KMS-11 (cell line): Measurements from ENCODE around the gene RP9.

Source experiments
- H2AFZ ChIP-seq: fragments of 200-600 bp; sonication (generic); 2 replicates; pipeline ENCODE4 v1.6.1; 2016; ENCODE audit warnings: antibody characterized with exemption, mixed run types, low read depth
- H3K27ac ChIP-seq: fragments of 200-600 bp; sonication (generic); 2 replicates; pipeline ENCODE4 v1.6.1; 2016; ENCODE audit warnings: mild to moderate bottlenecking, mixed run types
- H3K27me3 ChIP-seq: fragments of 200-600 bp; sonication (generic); 2 replicates; pipeline ENCODE4 v1.6.1; 2017; ENCODE audit warnings: mild to moderate bottlenecking, low read depth, mixed run types, moderate library complexity; ENCODE audit not compliant: insufficient read depth
- H3K36me3 ChIP-seq: fragments of 200-600 bp; sonication (generic); 2 replicates; pipeline ENCODE4 v1.6.1; 2017; ENCODE audit warnings: mild to moderate bottlenecking, mixed run types; ENCODE audit not compliant: insufficient read depth
- H3K4me1 ChIP-seq: fragments of 200-600 bp; sonication (generic); 2 replicates; pipeline ENCODE4 v1.6.1; 2016; ENCODE audit warnings: mild to moderate bottlenecking, low read depth, mixed run types; ENCODE audit not compliant: poor library complexity, severe bottlenecking
- H3K4me2 ChIP-seq: fragments of 200-600 bp; sonication (generic); 2 replicates; pipeline ENCODE4 v1.7.0; 2016; ENCODE audit warnings: mild to moderate bottlenecking, mixed run types
- H3K4me3 ChIP-seq: fragments of 200-600 bp; sonication (generic); IDR thresholded peaks from 2 replicates; pipeline ENCODE4 v1.6.1; 2017; ENCODE audit warnings: low read depth, low read length, mixed read lengths; ENCODE audit not compliant: insufficient read depth
- H3K79me2 ChIP-seq: fragments of 200-600 bp; sonication (generic); 2 replicates; pipeline ENCODE4 v1.6.1; 2016; ENCODE audit warnings: low read depth, mixed run types; ENCODE audit not compliant: insufficient read depth
- H3K9ac ChIP-seq: fragments of 200-600 bp; sonication (generic); 2 replicates; pipeline ENCODE4 v1.6.1; 2016; ENCODE audit warnings: mild to moderate bottlenecking, mixed run types
- H4K20me1 ChIP-seq: fragments of 200-600 bp; sonication (generic); 2 replicates; pipeline ENCODE4 v1.6.1; 2016; ENCODE audit warnings: mild to moderate bottlenecking, mixed run types; ENCODE audit not compliant: insufficient read depth
- CTCF ChIP-seq: fragments of 200-600 bp; sonication (generic); conservative IDR thresholded peaks from 2 replicates; pipeline ENCODE4 v1.6.1; 2017; ENCODE audit warnings: low read depth, mild to moderate bottlenecking, antibody characterized with exemption, low read length, moderate library complexity, mixed read lengths

RP9 gene

GRCh38 chr7:33050535-33051318 lies 58.5 kb downstream of the RP9 start:
- Histone ChIP-seq H3K4me2 (no peak overlapping the region), H3K9ac (no peak overlapping the region), H4K20me1 (peaks cover 11% of the 10 kb centered on the region; the same call in 1 of the 2 replicates), H3K4me3 (no peak overlapping the region), H2AFZ (no peak overlapping the region), H3K4me1 (peaks cover 49% of the 10 kb centered on the region), H3K79me2 (peaks cover 91% of the 10 kb centered on the region), H3K27ac (no peak overlapping the region), H3K27me3 (no peaks in the 10 kb centered on the region), H3K36me3 (no peaks in the 10 kb centered on the region)
- TF ChIP-seq CTCF = peak; percentile 74

- no peak for TF ChIP-seq CTCF
- Histone ChIP-seq H3K4me2 (no peak overlapping the region), H2AFZ (no peak overlapping the region), H3K4me3 (no peak overlapping the region), H3K9ac (no peak overlapping the region), H3K27ac (no peak overlapping the region), H3K4me1 (peaks cover 35% of the 10 kb centered on the region), H3K36me3 (no peaks in the 10 kb centered on the region), H3K79me2 (peaks cover 89% of the 10 kb centered on the region), H3K27me3 (no peaks in the 10 kb centered on the region), H4K20me1 (peaks cover 11% of the 10 kb centered on the region; the same call in 1 of the 2 replicates)
Observed at GRCh38 chr7:33048704-33049103, 60.5 kb downstream of the RP9 start.

- TF ChIP-seq CTCF = no peak
- no peak overlapping the region for H3K9ac ChIP-seq
- H3K4me1 ChIP-seq = peaks cover 31% of the 10 kb centered on the region
- H3K4me3 ChIP-seq = no peak overlapping the region
- no peak overlapping the region for H3K4me2 ChIP-seq
- no peaks in the 10 kb centered on the region for H3K36me3 ChIP-seq
- no peaks in the 10 kb centered on the region for H3K27me3 ChIP-seq
- H4K20me1 ChIP-seq = peaks cover 11% of the 10 kb centered on the region
- H3K27ac ChIP-seq = no peak overlapping the region
- no peak overlapping the region for H2AFZ ChIP-seq
- H3K79me2 ChIP-seq = peaks cover 89% of the 10 kb centered on the region
Observed at GRCh38 chr7:33048257-33048656, 60.9 kb downstream of the RP9 start.

GRCh38 chr7:33044986-33045385 lies 64.2 kb downstream of the RP9 start:
- Histone ChIP-seq H3K4me1 (peaks cover 29% of the 10 kb centered on the region), H2AFZ (no peak overlapping the region), H4K20me1 (peaks cover 28% of the 10 kb centered on the region), H3K4me3 (no peak overlapping the region), H3K27me3 (no peaks in the 10 kb centered on the region), H3K4me2 (no peak overlapping the region), H3K36me3 (no peaks in the 10 kb centered on the region), H3K27ac (no peak overlapping the region), H3K9ac (no peak overlapping the region), H3K79me2 (peaks cover 98% of the 10 kb centered on the region)
- no peak for TF ChIP-seq CTCF
